ENCODE results near the gene GMPPB. TPM values are rescaled to one million over a fixed set of nuclear protein-coding genes. Genes with fewer than 3 reads are reported as not detected.
"Not testable (repeated sequence)": the region's sequence is repeated elsewhere in the genome, so short reads cannot be mapped to it uniquely, and the experiment has no call there.

The GMPPB gene
- 10 to 100 TPM; 28.8 to 29.6 TPM for total RNA-seq
- long read RNA-seq, donor 1, transcript GMPPB-202 (9 exons, 1,582 nt) = major isoform, 28 of 35 reads
- long read RNA-seq, donor 1, partial matches to known transcripts = 1 of 35 reads
- long read RNA-seq, donor 1, other reads (novel, unspliced or antisense) = 6 of 35 reads
- long read RNA-seq, donor 2, full-length matches to known transcripts = 256 of 308 reads
- long read RNA-seq, donor 2, partial matches to known transcripts = 7 of 308 reads
- long read RNA-seq, donor 2, other reads (novel, unspliced or antisense) = 45 of 308 reads

- DNase-seq (ENCODE audit: low spot score) = peak; percentile 100
- intact Hi-C loops (cut with DNase I) = no loop called here
Measured at GRCh38 chr3:49723628-49724551, at the start of gene GMPPB. Gene GMPPB (minus strand): TSS chr3:49723951. CDS start chr3:49723726, 225 bp downstream.

GRCh38 chr3:49772703-49773102 lies 49.0 kb upstream of the GMPPB start:
- DNase-seq (ENCODE audit: low spot score) = no peak
- intact Hi-C loops (cut with DNase I) = no loop called here

- intact Hi-C loops (cut with DNase I) = no loop called here
- no peak for DNase-seq (ENCODE audit: low spot score)
Measured at GRCh38 chr3:49771340-49771938, 47.7 kb upstream of the GMPPB start.

- no peak for DNase-seq (ENCODE audit: low spot score)
- intact Hi-C loops (cut with DNase I) = no loop called here
Measured at GRCh38 chr3:49769926-49770325, 46.2 kb upstream of the GMPPB start.

GRCh38 chr3:49769286-49769915 lies 45.6 kb upstream of the GMPPB start:
- no peak for DNase-seq (ENCODE audit: low spot score)
- intact Hi-C loops (cut with DNase I) = no loop called here

- intact Hi-C loops (cut with DNase I) = no loop called here
Measured at GRCh38 chr3:49763981-49764380, 40.2 kb upstream of the GMPPB start.

GRCh38 chr3:49761661-49762060 lies 37.9 kb upstream of the GMPPB start:
- intact Hi-C loops (cut with DNase I) = no loop called here

More at GRCh38 chr3:49763981-49764380, 40.2 kb upstream of the GMPPB start:
- DNase-seq (ENCODE audit: low spot score) = no peak

GRCh38 chr3:49759226-49759625 lies 35.5 kb upstream of the GMPPB start:
- intact Hi-C loops (cut with DNase I) = no loop called here
- no peak for DNase-seq (ENCODE audit: low spot score)

More at GRCh38 chr3:49761661-49762060, 37.9 kb upstream of the GMPPB start:
- DNase-seq (ENCODE audit: low spot score) = no peak

GRCh38 chr3:49757197-49757596 lies 33.4 kb upstream of the GMPPB start:
- no peak for DNase-seq (ENCODE audit: low spot score)
- intact Hi-C loops (cut with DNase I) = no loop called here

- DNase-seq (ENCODE audit: low spot score) = no peak
- intact Hi-C loops (cut with DNase I) = no loop called here
Measured at GRCh38 chr3:49756036-49756435, 32.3 kb upstream of the GMPPB start.

- no peak for DNase-seq (ENCODE audit: low spot score)
- intact Hi-C loops (cut with DNase I) = no loop called here
Measured at GRCh38 chr3:49754536-49754935, 30.8 kb upstream of the GMPPB start.

- intact Hi-C loops (cut with DNase I) = no loop called here
- DNase-seq (ENCODE audit: low spot score) = no peak
Measured at GRCh38 chr3:49751501-49751900, 27.8 kb upstream of the GMPPB start.

GRCh38 chr3:49750056-49750455 lies 26.3 kb upstream of the GMPPB start:
- intact Hi-C loops (cut with DNase I) = no loop called here
- no peak for DNase-seq (ENCODE audit: low spot score)

- intact Hi-C loops (cut with DNase I); DNase-seq (ENCODE audit: low spot score): not testable (repeated sequence)
Measured at GRCh38 chr3:49748874-49749273, 25.1 kb upstream of the GMPPB start.

- DNase-seq (ENCODE audit: low spot score) = no peak
- intact Hi-C loops (cut with DNase I) = no loop called here
Measured at GRCh38 chr3:49747792-49748480, 24.2 kb upstream of the GMPPB start.

- intact Hi-C loops (cut with DNase I) = no loop called here
- DNase-seq (ENCODE audit: low spot score) = no peak
Measured at GRCh38 chr3:49745986-49746385, 22.2 kb upstream of the GMPPB start.

GRCh38 chr3:49740427-49740826 lies 16.7 kb upstream of the GMPPB start:
- intact Hi-C loops (cut with DNase I) = no loop called here
- DNase-seq (ENCODE audit: low spot score) = no peak

- intact Hi-C loops (cut with DNase I) = no loop called here
- DNase-seq (ENCODE audit: low spot score) = no peak
Measured at GRCh38 chr3:49738067-49738713, 14.4 kb upstream of the GMPPB start.

GRCh38 chr3:49734752-49735151 lies 11.0 kb upstream of the GMPPB start:
- no peak for DNase-seq (ENCODE audit: low spot score)
- intact Hi-C loops (cut with DNase I) = no loop called here
